Measurements from ENCODE around the gene DGCR8. TPM values are rescaled to one million over a fixed set of nuclear protein-coding genes. Genes with fewer than 3 reads are reported as not detected.

The DGCR8 gene
- total RNA-seq, 1 experiment from 2014 or later, result 53.1 TPM

- Histone ChIP-seq H3K9me3 (no peaks in the 10 kb centered on the region), H3K4me1 (no peaks in the 10 kb centered on the region), H3K4me3 (ENCODE audit: low read depth, low read length) (no peak overlapping the region), H3K36me3 (ENCODE audit: control insufficient read depth, insufficient read depth, low read length) (no peaks in the 10 kb centered on the region; the same call in 1 of the 2 replicates), H3K27me3 (replicated peaks; ENCODE audit: control insufficient read depth, insufficient read depth, low read length) (no peaks in the 10 kb centered on the region)
- Mint-ChIP-seq H3K4me3 (ENCODE audit: unreplicated experiment) (no peak overlapping the region), H3K4me1 (ENCODE audit: low read depth, unreplicated experiment) (no peaks in the 10 kb centered on the region), H3K9me3 (ENCODE audit: unreplicated experiment) (no peaks in the 10 kb centered on the region), H3K27me3 (ENCODE audit: insufficient read depth, unreplicated experiment) (no peaks in the 10 kb centered on the region), H3K27ac (ENCODE audit: unreplicated experiment) (no peak overlapping the region), H3K36me3 (ENCODE audit: insufficient read depth, unreplicated experiment) (peaks cover 5% of the 10 kb centered on the region)
- POLR2A ChIA-PET, result no interaction called here
- BruUV-seq (replicated peaks), result no TSS peak
- TF ChIP-seq CTCF (IDR thresholded peaks at IDR 0.05; ENCODE audit: insufficient read depth in 1 of 2, low read depth in 1 of 2, low read length in 1 of 2, severe bottlenecking in 1 of 2, unreplicated experiment in 1 of 2), result no peak
- intact Hi-C loops (cut with micrococcal nuclease; ENCODE audit: unreplicated experiment), result no loop called here
- DNase-seq, result no peak
- CTCF ChIA-PET, result no interaction called here
Measured at GRCh38 chr22:20062766-20063083, 17.3 kb upstream of the DGCR8 start.

GRCh38 chr22:20063271-20064139 lies 16.5 kb upstream of the DGCR8 start:
- H3K4me3 Mint-ChIP-seq (ENCODE audit: unreplicated experiment), result no peak overlapping the region
- Histone ChIP-seq H3K4me1 (no peaks in the 10 kb centered on the region), H3K9me3 (no peaks in the 10 kb centered on the region), H3K4me3 (ENCODE audit: low read depth, low read length) (no peak overlapping the region), H3K27me3 (replicated peaks; ENCODE audit: control insufficient read depth, insufficient read depth, low read length) (no peaks in the 10 kb centered on the region), H3K36me3 (ENCODE audit: control insufficient read depth, insufficient read depth, low read length) (no peaks in the 10 kb centered on the region; the same call in 1 of the 2 replicates)
- no peaks in the 10 kb centered on the region for H3K9me3 Mint-ChIP-seq (ENCODE audit: unreplicated experiment)
- H3K36me3 Mint-ChIP-seq (ENCODE audit: insufficient read depth, unreplicated experiment), result peaks cover 5% of the 10 kb centered on the region
- H3K4me1 Mint-ChIP-seq (ENCODE audit: low read depth, unreplicated experiment), result no peaks in the 10 kb centered on the region
- DNase-seq, result no peak
- BruUV-seq (replicated peaks), result no TSS peak
- no peaks in the 10 kb centered on the region for H3K27me3 Mint-ChIP-seq (ENCODE audit: insufficient read depth, unreplicated experiment)
- ChIA-PET POLR2A (no interaction called here), CTCF (no interaction called here)
- H3K27ac Mint-ChIP-seq (ENCODE audit: unreplicated experiment), result no peak overlapping the region
- no peak for TF ChIP-seq CTCF (IDR thresholded peaks at IDR 0.05; ENCODE audit: insufficient read depth in 1 of 2, low read depth in 1 of 2, low read length in 1 of 2, severe bottlenecking in 1 of 2, unreplicated experiment in 1 of 2)
- intact Hi-C loops (cut with micrococcal nuclease; ENCODE audit: unreplicated experiment), result no loop called here

- TF ChIP-seq CTCF (IDR thresholded peaks at IDR 0.05; ENCODE audit: insufficient read depth in 1 of 2, low read depth in 1 of 2, low read length in 1 of 2, severe bottlenecking in 1 of 2, unreplicated experiment in 1 of 2), result no peak
- H3K9me3 Mint-ChIP-seq (ENCODE audit: unreplicated experiment), result no peaks in the 10 kb centered on the region
- ChIA-PET CTCF (no interaction called here), POLR2A (no interaction called here)
- H3K27me3 ChIP-seq (replicated peaks; ENCODE audit: control insufficient read depth, insufficient read depth, low read length), result no peaks in the 10 kb centered on the region
- H3K4me1 ChIP-seq, result no peaks in the 10 kb centered on the region
- BruUV-seq (replicated peaks), result no TSS peak
- no peaks in the 10 kb centered on the region for H3K27me3 Mint-ChIP-seq (ENCODE audit: insufficient read depth, unreplicated experiment)
- H3K36me3 Mint-ChIP-seq (ENCODE audit: insufficient read depth, unreplicated experiment), result peaks cover 5% of the 10 kb centered on the region
- H3K9me3 ChIP-seq, result no peaks in the 10 kb centered on the region
- H3K4me3 ChIP-seq (ENCODE audit: low read depth, low read length), result no peak overlapping the region
- intact Hi-C loops (cut with micrococcal nuclease; ENCODE audit: unreplicated experiment), result no loop called here
- no peaks in the 10 kb centered on the region; the same call in 1 of the 2 replicates for H3K36me3 ChIP-seq (ENCODE audit: control insufficient read depth, insufficient read depth, low read length)
- no peak overlapping the region for H3K27ac Mint-ChIP-seq (ENCODE audit: unreplicated experiment)
- no peak for DNase-seq
- H3K4me1 Mint-ChIP-seq (ENCODE audit: low read depth, unreplicated experiment), result no peaks in the 10 kb centered on the region
- no peak overlapping the region for H3K4me3 Mint-ChIP-seq (ENCODE audit: unreplicated experiment)
Measured at GRCh38 chr22:20064140-20064480, 15.9 kb upstream of the DGCR8 start.

Data from Caco-2 (cell line).